H1 (cell line): ENCODE results near the gene CCDC127. TPM values are rescaled to one million over a fixed set of nuclear protein-coding genes. Genes with fewer than 3 reads are reported as not detected.

Experiments used
- CTCF ChIA-PET: fragments of 300-600 bp; sonication (Branson Sonifier 250); formaldehyde crosslinking; loops from one replicate; lab custom pipeline; 2021; ENCODE audit not compliant: partially characterized antibody; lab: Charles Lee
- POLR2A ChIA-PET: fragments of 300-600 bp; sonication (Branson Sonifier 250); formaldehyde crosslinking; loops from one replicate; lab custom pipeline; 2021; ENCODE audit warnings: inconsistent platforms; ENCODE audit not compliant: partially characterized antibody; lab: Charles Lee
- DNase-seq, 2 experiments: peaks; one replicate each; pipeline versions ENCODE4 v3.0.0 to v3.0.0-alpha.2; 2010 to 2022; ENCODE audit warnings: low spot score in 2 of 2, low read depth in 1 of 2, mixed read lengths in 1 of 2
- FAIRE-seq: peaks from 2 replicates; lab custom pipeline; 2011; peaks lifted over from hg19 to GRCh38; lab: Jason Lieb, UNC
- H2AFZ ChIP-seq: 2 replicates; pipeline ENCODE4 v1.8.1; 2012; ENCODE audit warnings: low read length, inconsistent platforms
- H2AK5ac ChIP-seq: 2 replicates; pipeline ENCODE4 v1.6.1; 2013; ENCODE audit warnings: low read depth, low read length
- H2BK120ac ChIP-seq: replicated peaks from 2 replicates; pipeline ENCODE3; 2013; ENCODE audit warnings: low read depth, low read length, inconsistent platforms
- H2BK12ac ChIP-seq: 2 replicates; pipeline ENCODE4 v1.6.1; 2013; ENCODE audit warnings: low read depth, low read length
- H2BK15ac ChIP-seq: 2 replicates; pipeline ENCODE4 v1.6.1; 2013; ENCODE audit warnings: low read length
- H2BK20ac ChIP-seq: 2 replicates; pipeline ENCODE4 v1.6.1; 2013; ENCODE audit warnings: low read length
- H2BK5ac ChIP-seq: 2 replicates; pipeline ENCODE4 v1.6.1; 2013; ENCODE audit warnings: low read depth, low read length
- H3K14ac ChIP-seq: 2 replicates; pipeline ENCODE4 v1.6.1; 2013; ENCODE audit warnings: inconsistent platforms; ENCODE audit not compliant: insufficient read length
- H3K18ac ChIP-seq: 2 replicates; pipeline ENCODE4 v1.6.1; 2013; ENCODE audit warnings: low read length; ENCODE audit errors: extremely low read depth
- H3K23ac ChIP-seq: 2 replicates; pipeline ENCODE4 v1.6.1; 2013; ENCODE audit warnings: inconsistent platforms; ENCODE audit not compliant: insufficient read length
- H3K23me2 ChIP-seq: 2 replicates; pipeline ENCODE4 v1.6.1; 2013; ENCODE audit warnings: low read depth, low read length
- H3K27ac ChIP-seq: 2 replicates; pipeline ENCODE4 v1.6.1; 2011; ENCODE audit warnings: low read depth, low read length, inconsistent platforms
- H3K27me3 ChIP-seq, 4 experiments: replicated peaks in 1 of 4; 1 replicate in 1 of 4; 2 replicates in 3 of 4; pipeline versions ENCODE4 v1.6.1 to v1.8.1; 2011 to 2013; ENCODE audit warnings: low read length in 3 of 4, mild to moderate bottlenecking in 3 of 4, inconsistent platforms in 2 of 4, mixed read lengths in 2 of 4, moderate library complexity in 1 of 4; ENCODE audit not compliant: control insufficient read depth in 3 of 4, insufficient read depth in 3 of 4; ENCODE audit errors: extremely low read depth in 1 of 4
- H3K36me3 ChIP-seq, 4 experiments: 2 replicates each; pipeline versions ENCODE4 v1.6.1 to v1.8.1; 2011 to 2013; ENCODE audit warnings: mild to moderate bottlenecking in 4 of 4, low read length in 3 of 4, moderate library complexity in 2 of 4, control low read depth in 1 of 4, inconsistent platforms in 1 of 4; ENCODE audit not compliant: insufficient read depth in 4 of 4, control insufficient read depth in 2 of 4
- H3K4ac ChIP-seq: replicated peaks from 2 replicates; pipeline ENCODE3; 2013; ENCODE audit warnings: low read length, low read depth, mixed read lengths, inconsistent platforms; ENCODE audit not compliant: insufficient read length
- H3K4me1 ChIP-seq, 4 experiments: replicated peaks in 1 of 4; 1 replicate in 1 of 4; 2 replicates in 3 of 4; pipeline versions ENCODE4 v1.6.1 to v1.8.1; 2011 to 2013; ENCODE audit warnings: low read length in 3 of 4, inconsistent platforms in 2 of 4, mixed read lengths in 1 of 4; ENCODE audit not compliant: insufficient read depth in 4 of 4, control insufficient read depth in 3 of 4
- H3K4me2 ChIP-seq, 2 experiments: 2 replicates each; pipeline versions ENCODE4 v1.6.1 to v1.8.1; 2011 to 2013; ENCODE audit warnings: low read depth in 2 of 2, low read length in 2 of 2, control low read depth in 1 of 2, inconsistent platforms in 1 of 2, mild to moderate bottlenecking in 1 of 2; ENCODE audit not compliant: insufficient read depth in 1 of 2
- H3K4me3 ChIP-seq, 4 experiments: fragments of 200-600, 300-600 bp in 1 of 4; sonication (generic), shearing (Covaris generic), sonication (Bioruptor Twin) in 1 of 4; 2 replicates each; pipeline versions ENCODE4 v1.5.1 to v1.8.1; 2011 to 2016; ENCODE audit warnings: low read length in 4 of 4, low read depth in 3 of 4, control low read depth in 2 of 4, inconsistent platforms in 2 of 4, mild to moderate bottlenecking in 2 of 4, mixed read lengths in 1 of 4, moderate library complexity in 1 of 4; ENCODE audit not compliant: insufficient read depth in 2 of 4; ENCODE audit errors: extremely low read depth in 1 of 4
- H3K56ac ChIP-seq: replicated peaks from 2 replicates; pipeline ENCODE3; 2013; ENCODE audit warnings: low read depth, mild to moderate bottlenecking, mixed read lengths, low read length, inconsistent platforms; ENCODE audit not compliant: insufficient read length
- H3K79me1 ChIP-seq: 2 replicates; pipeline ENCODE4 v1.6.1; 2013; ENCODE audit warnings: low read depth, low read length, control low read depth
- H3K79me2 ChIP-seq, 2 experiments: 2 replicates each; pipeline versions ENCODE4 v1.6.1 to v1.8.1; 2012 to 2013; ENCODE audit warnings: low read length in 2 of 2, mild to moderate bottlenecking in 2 of 2, inconsistent platforms in 1 of 2; ENCODE audit not compliant: insufficient read depth in 2 of 2, control insufficient read depth in 1 of 2
- H3K9ac ChIP-seq, 4 experiments: replicated peaks in 1 of 4; 1 replicate in 1 of 4; 2 replicates in 3 of 4; pipeline versions ENCODE4 v1.6.1 to v1.8.1; 2011 to 2013; ENCODE audit warnings: low read depth in 3 of 4, low read length in 3 of 4, control low read depth in 2 of 4, mild to moderate bottlenecking in 2 of 4, moderate library complexity in 2 of 4, inconsistent platforms in 1 of 4; ENCODE audit errors: extremely low read depth in 1 of 4
- H3K9me3 ChIP-seq, 2 experiments: 2 replicates each; pipeline versions ENCODE4 v1.6.1 to v1.8.1; 2012 to 2013; ENCODE audit warnings: mild to moderate bottlenecking in 2 of 2, moderate library complexity in 2 of 2, control low read depth in 1 of 2, inconsistent platforms in 1 of 2, low read depth in 1 of 2, low read length in 1 of 2, mixed read lengths in 1 of 2; ENCODE audit not compliant: insufficient read depth in 2 of 2
- H4K20me1 ChIP-seq, 2 experiments: replicated peaks in 1 of 2; 2 replicates each; pipeline versions ENCODE3 to v1.8.1; 2011 to 2013; ENCODE audit warnings: inconsistent platforms in 2 of 2, low read length in 2 of 2, mild to moderate bottlenecking in 1 of 2; ENCODE audit not compliant: insufficient read depth in 2 of 2, control insufficient read depth in 1 of 2
- H4K5ac ChIP-seq: 2 replicates; pipeline ENCODE4 v1.6.1; 2013; ENCODE audit warnings: low read length, low read depth, mixed read lengths, inconsistent platforms; ENCODE audit not compliant: insufficient read length
- H4K8ac ChIP-seq: 2 replicates; pipeline ENCODE4 v1.8.0; 2013; ENCODE audit warnings: mild to moderate bottlenecking, moderate library complexity, low read length, inconsistent platforms; ENCODE audit not compliant: insufficient read depth; ENCODE audit errors: extremely low read depth
- H4K91ac ChIP-seq: replicated peaks from 2 replicates; pipeline ENCODE3; 2013; ENCODE audit warnings: low read length, mixed read lengths, inconsistent platforms; ENCODE audit not compliant: insufficient read length
- EP300 ChIP-seq, 2 experiments: IDR thresholded peaks; 1 replicate in 1 of 2; 2 replicates in 1 of 2; pipeline ENCODE4 v1.6.1; 2011 to 2012; ENCODE audit warnings: low read depth in 2 of 2, low read length in 2 of 2, mild to moderate bottlenecking in 2 of 2, borderline replicate concordance in 1 of 2, inconsistent platforms in 1 of 2, moderate library complexity in 1 of 2
- GTF2F1 ChIP-seq: IDR thresholded peaks from 2 replicates; pipeline ENCODE4 v1.6.1; 2012; ENCODE audit warnings: low read depth, low read length, improper control_type of control experiment, borderline replicate concordance
- JUN ChIP-seq: IDR thresholded peaks from 2 replicates; pipeline ENCODE4 v1.6.1; 2011; ENCODE audit warnings: low read depth, mild to moderate bottlenecking, improper control_type of control experiment, low read length
- POLR2AphosphoS5 ChIP-seq: IDR thresholded peaks from 2 replicates; pipeline ENCODE4 v1.6.1; 2011; ENCODE audit warnings: low read depth, low read length
- RBBP5 ChIP-seq: IDR thresholded peaks from 2 replicates; pipeline ENCODE4 v1.7.1; 2012; ENCODE audit warnings: low read depth, mild to moderate bottlenecking, inconsistent platforms, low read length, moderate library complexity, borderline replicate concordance
- SP2 ChIP-seq: IDR thresholded peaks from 2 replicates; pipeline ENCODE4 v1.6.1; 2012; ENCODE audit warnings: mild to moderate bottlenecking, low read length, inconsistent platforms
- TBP ChIP-seq: IDR thresholded peaks from 2 replicates; pipeline ENCODE4 v1.6.1; 2011; ENCODE audit warnings: low read depth, low read length, improper control_type of control experiment
- YY1 ChIP-seq: IDR thresholded peaks from 2 replicates; pipeline ENCODE4 v1.6.1; 2011; ENCODE audit warnings: low read depth, mild to moderate bottlenecking, low read length
- WGBS, 2 experiments: shearing (Covaris generic) in 1 of 2; methylation state at CpG; one replicate each; pipeline versions ENCODE4 v1.1.6 to v1.1.7; 2013 to 2015; ENCODE audit warnings: low lambda C conversion rate in 2 of 2, mixed read lengths in 2 of 2, inconsistent platforms in 1 of 2, low coverage in 1 of 2, missing lambda C conversion rate in 1 of 2; ENCODE audit not compliant: insufficient replicate concordance in 2 of 2, insufficient coverage in 1 of 2, insufficient read length in 1 of 2; ENCODE audit errors: extremely low coverage in 1 of 2, missing lambda C conversion rate in 1 of 2; 5-methylcytosine and 5-hydroxymethylcytosine counted together
- polyA plus RNA-seq, 7 experiments: library from polyadenylated mRNA; depleted of rRNA in 3 of 7; stranded (reverse) in 5 of 7; unstranded in 2 of 7; fragments of >200 nt in 5 of 7; fragments of 200-250 nt in 2 of 7; gene quantifications; 1 replicate in 5 of 7; 2 replicates in 1 of 7; 4 replicates in 1 of 7; pipeline versions ENCODE4 v1.2.1 to v1.2.3, GENCODE V29; 2011 to 2013; ENCODE audit warnings: missing spikeins in 2 of 7, mixed read lengths in 2 of 7
- total RNA-seq: library from RNA; stranded (reverse); fragmentation: NEBNext Ultra II Directional; extraction: Animal tissue kit (Norgen Biotek cat#: 25700); gene quantifications from 2 replicates; pipeline ENCODE4 v1.2.1, GENCODE V29; 2021
- TF ChIP-seq, protein P1 (sequence below): IDR thresholded peaks from 2 replicates; pipeline ENCODE4 v1.6.1; 2011; ENCODE audit warnings: low read depth, mild to moderate bottlenecking, low read length; ENCODE audit not compliant: insufficient read depth

The CCDC127 gene
- total and polyA plus RNA-seq, 2 of the 8 experiments (the other 6 are each of a cell fraction or from before 2014, with no cell fraction given), result 2.9 to 8.0 TPM

DNA sequence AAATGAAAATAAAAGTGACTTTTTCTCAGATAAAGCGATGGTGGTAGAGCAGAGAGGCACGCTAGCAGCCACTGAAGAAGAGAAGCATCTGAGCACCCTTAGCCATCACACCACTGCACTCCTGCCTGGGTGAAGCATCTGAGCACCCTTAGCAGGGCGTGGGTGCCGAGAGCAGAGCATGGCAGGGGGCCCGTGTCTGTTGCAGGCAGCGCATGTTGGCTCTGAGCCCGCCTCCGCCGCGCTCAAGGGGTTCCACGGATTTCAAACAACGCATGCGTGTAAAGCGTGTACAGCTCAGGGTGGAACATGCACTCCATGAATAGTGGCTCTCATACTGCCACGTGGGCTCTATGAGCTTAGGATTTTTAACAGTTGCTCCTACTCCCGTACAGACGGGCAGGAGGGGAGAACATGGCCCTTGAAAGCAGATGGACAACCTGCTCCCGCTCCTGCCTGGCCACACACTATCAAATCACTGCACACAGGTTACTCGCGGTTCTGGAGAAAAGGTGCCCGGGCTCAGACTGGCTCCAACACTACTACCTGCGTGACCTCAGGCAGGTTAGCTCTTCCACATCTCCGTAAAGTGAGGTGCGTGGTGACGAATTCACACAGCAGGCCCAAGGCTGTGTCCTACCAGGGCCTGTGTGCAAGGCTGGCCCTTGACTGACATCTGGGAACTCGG lies 14.6 kb downstream of the CCDC127 start:
- Histone ChIP-seq H3K36me3 (peaks cover 2 to 16% (median 10%) of the 10 kb centered on the region in 4 experiments), H3K27me3 (no peaks in the 10 kb centered on the region), H3K4me3 (no peak overlapping the region), H2BK15ac (no peak overlapping the region), H3K9me3 (no peaks in the 10 kb centered on the region), H3K4ac (no peak overlapping the region), H4K5ac (no peak overlapping the region), H2BK20ac (no peak overlapping the region), H2BK120ac (no peak overlapping the region), H3K23ac (no peak overlapping the region), H3K9ac (no peak overlapping the region), H2BK5ac (no peak overlapping the region), H2BK12ac (no peak overlapping the region), H3K4me2 (no peak overlapping the region), H3K14ac (no peak overlapping the region), H4K91ac (no peak overlapping the region), H4K8ac (no peak overlapping the region), H3K56ac (no peak overlapping the region), H3K4me1 (no peaks in the 10 kb centered on the region; a peak in 1 of 7 replicates), H3K18ac (no peak overlapping the region), H2AK5ac (no peak overlapping the region), H4K20me1 (peaks cover 5 to 22% of the 10 kb centered on the region in 2 experiments), H3K79me1 (no peaks in the 10 kb centered on the region; the same call in 1 of the 2 replicates), H3K27ac (no peak overlapping the region), H3K23me2 (no peaks in the 10 kb centered on the region), H3K79me2 (peaks cover 3 to 16% of the 10 kb centered on the region in 2 experiments; a peak in 1 of 4 replicates), H2AFZ (no peak overlapping the region)
- peak in 1 of 2 experiments; percentile 32 for DNase-seq
- ChIA-PET CTCF (interaction anchor here (1.1 to 1.3 kb wide), 4 partner anchors 9 to 15 kb away, joined by 3 to 5 read pairs (median 4); partner anchors contain the start of genes CCDC127, LRRC14B and SDHA), POLR2A (interaction anchor here (0.7 to 2.9 kb wide), 3 partner anchors 12 to 65 kb away, joined by 3 to 11 read pairs (median 5); partner anchors contain the start of genes LRRC14B and SDHA)
- TF ChIP-seq GTF2F1, result no peak
- no peak for TF ChIP-seq SP2
- TF ChIP-seq EP300 (IDR thresholded peaks at IDR 0.05; ENCODE audit: borderline replicate concordance in 1 of 2, low read depth in 2 of 2, low read length in 2 of 2), result no peak
- TF ChIP-seq TBP, result no peak
- no peak for TF ChIP-seq YY1
- TF ChIP-seq, protein P1, sequence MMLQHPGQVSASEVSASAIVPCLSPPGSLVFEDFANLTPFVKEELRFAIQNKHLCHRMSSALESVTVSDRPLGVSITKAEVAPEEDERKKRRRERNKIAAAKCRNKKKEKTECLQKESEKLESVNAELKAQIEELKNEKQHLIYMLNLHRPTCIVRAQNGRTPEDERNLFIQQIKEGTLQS, result no peak
- TF ChIP-seq JUN, result no peak
- TF ChIP-seq RBBP5, result no peak
- no peak for TF ChIP-seq POLR2AphosphoS5
- 95% methylated on average over 26 of the region's 26 CpGs; no CpG with 5 or more reads in 1 of the 2 experiments for WGBS, 2 experiments
- no peak for FAIRE-seq
